ENCODE results near the gene LRRC8D. TPM values are rescaled to one million over a fixed set of nuclear protein-coding genes. Genes with fewer than 3 reads are reported as not detected.
"Not testable (repeated sequence)": the region's sequence is repeated elsewhere in the genome, so short reads cannot be mapped to it uniquely, and the experiment has no call there.

Gene LRRC8D
- total RNA-seq, 1 experiment from 2014 or later: 15.0 TPM

DNA sequence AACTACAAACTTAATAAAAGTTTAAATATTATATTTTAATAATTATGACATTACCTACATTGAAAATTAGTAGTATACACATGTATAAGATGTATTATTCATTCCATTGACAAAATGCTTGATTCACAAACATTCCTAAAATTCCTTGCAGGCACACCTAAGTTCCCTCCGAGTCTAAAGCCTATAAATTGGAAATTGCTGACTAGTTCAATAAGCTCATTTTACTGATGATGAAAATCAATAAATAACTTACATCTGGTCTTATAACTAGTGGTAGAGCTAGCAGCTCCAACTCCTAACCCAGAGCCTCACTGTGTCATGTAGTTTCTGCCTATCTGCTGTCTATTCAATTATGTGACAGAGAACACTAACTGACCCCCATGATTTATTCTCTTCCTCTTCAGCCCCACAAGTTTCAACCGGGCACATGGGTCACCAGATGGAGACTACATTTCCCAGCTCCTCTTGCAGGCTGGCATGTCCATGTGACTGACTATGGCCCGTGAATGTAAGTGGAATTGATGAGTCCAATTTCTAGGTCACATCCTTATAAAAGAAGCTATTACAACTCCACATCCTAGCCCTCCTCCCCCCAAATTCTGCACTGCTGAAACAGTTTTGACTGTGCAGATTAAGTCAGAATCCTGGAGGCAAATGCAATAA is 29.6 kb upstream of the LRRC8D start:
- ChIA-PET CTCF (no interaction called here), POLR2A (no interaction called here), RAD21 (ENCODE audit: low non-redundant PET in 1 of 2, low total read pairs in 2 of 2, uncharacterized antibody in 2 of 2, unreplicated experiment in 2 of 2) (no interaction called here)
- TF ChIP-seq CBX3 (IDR thresholded peaks at IDR 0.05; ENCODE audit: low read depth): no peak
- no peak for TF ChIP-seq RAD21 (IDR thresholded peaks at IDR 0.05; ENCODE audit: low read depth)
- ATAC-seq (no peak), DNase-seq (ENCODE audit: low read depth, low spot score) (no peak)
- H3K27me3 ChIP-seq (ENCODE audit: insufficient read depth, low read length): no peaks in the 10 kb centered on the region
- H3K9ac ChIP-seq (ENCODE audit: low read length): no peak overlapping the region
- H2AFZ ChIP-seq (ENCODE audit: low read depth, low read length, poor library complexity, severe bottlenecking): no peak overlapping the region
- H3K9me3 ChIP-seq (ENCODE audit: control insufficient read depth in 1 of 2, insufficient read depth in 1 of 2, low read depth in 1 of 2, low read length in 2 of 2): no peaks in the 10 kb centered on the region
- no peaks in the 10 kb centered on the region for H3K36me3 ChIP-seq (ENCODE audit: control insufficient read depth in 1 of 2, insufficient read depth in 2 of 2, low read length in 2 of 2)
- no peak overlapping the region for H3K27ac ChIP-seq (ENCODE audit: low read depth, low read length)
- intact Hi-C loops (cut with micrococcal nuclease): no loop called here
- H3K4me3 ChIP-seq (replicated peaks in 1 of 2; ENCODE audit: low read depth in 1 of 2, low read length in 2 of 2): no peak overlapping the region
- no peaks in the 10 kb centered on the region for H3K79me2 ChIP-seq (ENCODE audit: insufficient read depth, low read length)
- H4K20me1 ChIP-seq (ENCODE audit: insufficient read depth): no peaks in the 10 kb centered on the region
- no peak overlapping the region for H3K4me2 ChIP-seq (ENCODE audit: low read length)
- BruUV-seq (replicated peaks): no TSS peak
- no peaks in the 10 kb centered on the region for H3K4me1 ChIP-seq (ENCODE audit: control insufficient read depth in 1 of 2, insufficient read depth in 2 of 2, low read length in 2 of 2)
- no peaks in the 10 kb centered on the region for H3K9me2 ChIP-seq (ENCODE audit: insufficient read depth)

DNA sequence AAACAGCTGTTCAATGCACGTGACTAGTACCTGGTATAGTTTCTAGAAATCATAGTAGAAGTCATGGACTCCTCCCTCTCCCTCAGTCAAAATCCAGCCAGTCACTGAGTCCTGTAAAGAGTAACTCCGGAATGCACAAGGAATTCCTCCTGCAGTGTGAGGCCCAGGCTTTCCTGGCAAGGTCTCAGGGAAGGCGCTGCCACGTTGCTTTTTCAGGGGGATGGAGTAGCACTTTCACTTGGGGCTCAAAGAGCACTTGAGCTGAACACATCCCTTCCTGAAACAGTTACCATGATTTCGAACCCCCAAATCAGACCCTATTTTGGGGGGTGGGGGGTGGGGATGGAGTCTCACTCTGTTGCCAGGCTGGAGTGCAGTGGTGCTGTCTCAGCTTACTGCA is 26.4 kb upstream of the LRRC8D start:
- ChIA-PET POLR2A (no interaction called here), CTCF (interaction anchor here (1.5 kb wide), 1 partner anchor 10 kb away, joined by 3 read pairs; no protein-coding TSS in a partner anchor)

DNA sequence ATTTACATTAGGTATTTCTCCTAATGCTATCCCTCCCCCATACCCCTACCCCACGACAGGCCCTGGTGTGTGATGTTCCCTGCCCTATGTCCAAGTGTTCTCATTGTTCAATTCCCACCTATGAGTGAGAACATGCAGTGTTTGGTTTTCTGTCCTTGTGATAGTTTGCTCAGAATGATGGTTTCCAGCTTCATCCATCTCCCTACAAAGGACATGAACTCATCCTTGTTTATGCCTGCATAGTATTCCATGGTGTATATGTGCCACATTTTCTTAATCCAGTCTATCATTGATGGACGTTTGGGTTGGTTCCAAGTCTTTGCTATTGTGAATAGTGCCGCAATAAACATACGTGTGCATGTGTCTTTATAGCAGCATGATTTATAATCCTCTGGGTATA is 25.3 kb upstream of the LRRC8D start:
- H3K9me2 ChIP-seq (ENCODE audit: insufficient read depth): not testable (repeated sequence)

More for the DNA sequence above, 26.4 kb upstream of the LRRC8D start:
- Histone ChIP-seq H3K9me2 (ENCODE audit: insufficient read depth) (no peaks in the 10 kb centered on the region), H4K20me1 (ENCODE audit: insufficient read depth) (no peaks in the 10 kb centered on the region), H2AFZ (ENCODE audit: low read depth, low read length, poor library complexity, severe bottlenecking) (no peak overlapping the region), H3K4me1 (ENCODE audit: control insufficient read depth in 1 of 2, insufficient read depth in 2 of 2, low read length in 2 of 2) (no peaks in the 10 kb centered on the region), H3K36me3 (ENCODE audit: control insufficient read depth in 1 of 2, insufficient read depth in 2 of 2, low read length in 2 of 2) (no peaks in the 10 kb centered on the region), H3K27ac (ENCODE audit: low read depth, low read length) (no peak overlapping the region), H3K79me2 (ENCODE audit: insufficient read depth, low read length) (no peaks in the 10 kb centered on the region), H3K4me2 (ENCODE audit: low read length) (no peak overlapping the region), H3K9ac (ENCODE audit: low read length) (no peak overlapping the region), H3K9me3 (ENCODE audit: control insufficient read depth in 1 of 2, insufficient read depth in 1 of 2, low read depth in 1 of 2, low read length in 2 of 2) (no peaks in the 10 kb centered on the region), H3K4me3 (replicated peaks in 1 of 2; ENCODE audit: low read depth in 1 of 2, low read length in 2 of 2) (no peak overlapping the region), H3K27me3 (ENCODE audit: insufficient read depth, low read length) (no peaks in the 10 kb centered on the region)
- no peak for TF ChIP-seq CBX3 (IDR thresholded peaks at IDR 0.05; ENCODE audit: low read depth)
- TF ChIP-seq, protein P1, sequence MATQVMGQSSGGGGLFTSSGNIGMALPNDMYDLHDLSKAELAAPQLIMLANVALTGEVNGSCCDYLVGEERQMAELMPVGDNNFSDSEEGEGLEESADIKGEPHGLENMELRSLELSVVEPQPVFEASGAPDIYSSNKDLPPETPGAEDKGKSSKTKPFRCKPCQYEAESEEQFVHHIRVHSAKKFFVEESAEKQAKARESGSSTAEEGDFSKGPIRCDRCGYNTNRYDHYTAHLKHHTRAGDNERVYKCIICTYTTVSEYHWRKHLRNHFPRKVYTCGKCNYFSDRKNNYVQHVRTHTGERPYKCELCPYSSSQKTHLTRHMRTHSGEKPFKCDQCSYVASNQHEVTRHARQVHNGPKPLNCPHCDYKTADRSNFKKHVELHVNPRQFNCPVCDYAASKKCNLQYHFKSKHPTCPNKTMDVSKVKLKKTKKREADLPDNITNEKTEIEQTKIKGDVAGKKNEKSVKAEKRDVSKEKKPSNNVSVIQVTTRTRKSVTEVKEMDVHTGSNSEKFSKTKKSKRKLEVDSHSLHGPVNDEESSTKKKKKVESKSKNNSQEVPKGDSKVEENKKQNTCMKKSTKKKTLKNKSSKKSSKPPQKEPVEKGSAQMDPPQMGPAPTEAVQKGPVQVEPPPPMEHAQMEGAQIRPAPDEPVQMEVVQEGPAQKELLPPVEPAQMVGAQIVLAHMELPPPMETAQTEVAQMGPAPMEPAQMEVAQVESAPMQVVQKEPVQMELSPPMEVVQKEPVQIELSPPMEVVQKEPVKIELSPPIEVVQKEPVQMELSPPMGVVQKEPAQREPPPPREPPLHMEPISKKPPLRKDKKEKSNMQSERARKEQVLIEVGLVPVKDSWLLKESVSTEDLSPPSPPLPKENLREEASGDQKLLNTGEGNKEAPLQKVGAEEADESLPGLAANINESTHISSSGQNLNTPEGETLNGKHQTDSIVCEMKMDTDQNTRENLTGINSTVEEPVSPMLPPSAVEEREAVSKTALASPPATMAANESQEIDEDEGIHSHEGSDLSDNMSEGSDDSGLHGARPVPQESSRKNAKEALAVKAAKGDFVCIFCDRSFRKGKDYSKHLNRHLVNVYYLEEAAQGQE (IDR thresholded peaks at IDR 0.05; ENCODE audit: low read depth): no peak
- no peak for TF ChIP-seq EZH2 (IDR thresholded peaks at IDR 0.05)
- intact Hi-C loops (cut with micrococcal nuclease): no loop called here
- no TSS peak for BruUV-seq (replicated peaks)
- RAD21 ChIA-PET (ENCODE audit: low non-redundant PET in 1 of 2, low total read pairs in 2 of 2, uncharacterized antibody in 2 of 2, unreplicated experiment in 2 of 2): no interaction called here
- no peak for DNase-seq (ENCODE audit: low read depth, low spot score)
- ATAC-seq: no peak

More for the DNA sequence above, 25.3 kb upstream of the LRRC8D start:
- H4K20me1 ChIP-seq (ENCODE audit: insufficient read depth); H3K27ac ChIP-seq (ENCODE audit: low read depth, low read length); DNase-seq (ENCODE audit: low read depth, low spot score); H3K4me2 ChIP-seq (ENCODE audit: low read length); H3K9me3 ChIP-seq (ENCODE audit: control insufficient read depth in 1 of 2, insufficient read depth in 1 of 2, low read depth in 1 of 2, low read length in 2 of 2); ATAC-seq; POLR2A ChIA-PET; H3K27me3 ChIP-seq (ENCODE audit: insufficient read depth, low read length); CTCF ChIA-PET; H3K9ac ChIP-seq (ENCODE audit: low read length); RAD21 ChIA-PET (ENCODE audit: low non-redundant PET in 1 of 2, low total read pairs in 2 of 2, uncharacterized antibody in 2 of 2, unreplicated experiment in 2 of 2); BruUV-seq (replicated peaks); H3K36me3 ChIP-seq (ENCODE audit: control insufficient read depth in 1 of 2, insufficient read depth in 2 of 2, low read length in 2 of 2); intact Hi-C loops (cut with micrococcal nuclease); H3K4me3 ChIP-seq (replicated peaks in 1 of 2; ENCODE audit: low read depth in 1 of 2, low read length in 2 of 2); H3K79me2 ChIP-seq (ENCODE audit: insufficient read depth, low read length); H2AFZ ChIP-seq (ENCODE audit: low read depth, low read length, poor library complexity, severe bottlenecking); H3K4me1 ChIP-seq (ENCODE audit: control insufficient read depth in 1 of 2, insufficient read depth in 2 of 2, low read length in 2 of 2): not testable (repeated sequence)

All from HCT116 (cell line).